ENCODE data around the gene TRIM44.
"Not testable (repeated sequence)": the region's sequence is repeated elsewhere in the genome, so short reads cannot be mapped to it uniquely, and the experiment has no call there.

Gene TRIM44

GRCh38 chr11:35675901-35676610, 13.5 kb downstream of the TRIM44 start:
- no peak for DNase-seq

DNA sequence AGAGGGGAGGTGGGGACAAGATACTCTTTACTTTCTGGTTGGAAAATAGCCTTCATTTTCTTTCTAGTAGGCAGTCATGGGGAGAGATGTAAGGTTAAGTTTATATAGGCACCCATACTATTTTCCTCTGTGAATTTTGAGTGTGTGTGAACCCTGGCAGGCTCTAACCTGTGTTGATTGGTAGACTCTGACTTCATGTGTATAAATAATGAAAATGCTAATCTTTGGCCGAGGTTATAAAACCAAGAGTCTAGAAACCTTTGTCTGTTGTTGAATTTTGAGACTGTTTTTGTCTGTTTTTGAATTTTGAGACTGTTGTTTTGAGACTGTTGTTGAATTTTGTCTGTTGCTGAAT, 14.0 kb downstream of the TRIM44 start:
- no peak for DNase-seq

- no peak for DNase-seq
Observed at GRCh38 chr11:35677904-35678303, 15.3 kb downstream of the TRIM44 start.

GRCh38 chr11:35678471-35678870, 15.9 kb downstream of the TRIM44 start:
- DNase-seq, result no peak

GRCh38 chr11:35678975-35679374, 16.4 kb downstream of the TRIM44 start:
- DNase-seq, result no peak

GRCh38 chr11:35680506-35680905, 17.9 kb downstream of the TRIM44 start:
- DNase-seq, result no peak

DNA sequence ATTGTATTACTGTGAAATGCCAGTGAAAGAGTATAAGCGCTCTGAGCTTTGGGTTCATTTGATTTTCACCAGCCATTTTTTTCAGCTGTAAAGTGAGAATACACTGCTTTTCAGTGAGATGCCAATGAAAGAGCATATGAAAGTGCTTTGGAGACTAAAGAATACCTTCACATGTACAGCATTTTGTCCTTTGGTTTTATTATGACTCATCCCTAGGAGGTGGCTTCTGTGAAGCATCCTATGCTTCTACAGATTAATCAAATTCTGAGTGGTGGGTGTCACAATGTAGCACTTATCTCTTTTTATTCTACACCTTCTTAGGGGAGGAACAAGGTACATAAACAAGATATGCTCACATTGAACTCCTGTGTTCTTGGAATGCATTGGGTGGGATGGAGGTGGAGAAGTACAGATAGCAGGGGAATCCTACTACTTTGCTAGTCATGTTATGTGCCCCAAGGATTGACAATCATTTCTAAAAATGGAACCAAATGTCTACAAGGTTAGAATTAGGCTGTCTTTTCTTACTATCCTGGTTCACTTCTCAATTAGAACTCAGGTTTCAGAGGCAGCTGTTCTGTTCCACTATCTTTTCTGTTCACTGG, 18.7 kb downstream of the TRIM44 start:
- no peak for DNase-seq

- no peak for DNase-seq
Observed at GRCh38 chr11:35682230-35683173, 19.9 kb downstream of the TRIM44 start.

GRCh38 chr11:35683728-35684339, 21.3 kb downstream of the TRIM44 start:
- no peak for DNase-seq

GRCh38 chr11:35688023-35688422, 25.4 kb downstream of the TRIM44 start:
- DNase-seq, result no peak

- no peak for DNase-seq
Observed at GRCh38 chr11:35689081-35689996, 26.8 kb downstream of the TRIM44 start.

- DNase-seq, result no peak
Observed at GRCh38 chr11:35702126-35702525, 39.6 kb downstream of the TRIM44 start.

- no peak for DNase-seq
Observed at GRCh38 chr11:35709376-35709775, 46.8 kb downstream of the TRIM44 start.

- DNase-seq, result no peak
Observed at GRCh38 chr11:35711173-35711910, 48.8 kb downstream of the TRIM44 start.

GRCh38 chr11:35711924-35712323, 49.3 kb downstream of the TRIM44 start:
- no peak for DNase-seq

- no peak for DNase-seq
Observed at GRCh38 chr11:35712533-35712932, 50.0 kb downstream of the TRIM44 start.

- no peak for DNase-seq
Observed at GRCh38 chr11:35714882-35715627, 52.5 kb downstream of the TRIM44 start.

DNA sequence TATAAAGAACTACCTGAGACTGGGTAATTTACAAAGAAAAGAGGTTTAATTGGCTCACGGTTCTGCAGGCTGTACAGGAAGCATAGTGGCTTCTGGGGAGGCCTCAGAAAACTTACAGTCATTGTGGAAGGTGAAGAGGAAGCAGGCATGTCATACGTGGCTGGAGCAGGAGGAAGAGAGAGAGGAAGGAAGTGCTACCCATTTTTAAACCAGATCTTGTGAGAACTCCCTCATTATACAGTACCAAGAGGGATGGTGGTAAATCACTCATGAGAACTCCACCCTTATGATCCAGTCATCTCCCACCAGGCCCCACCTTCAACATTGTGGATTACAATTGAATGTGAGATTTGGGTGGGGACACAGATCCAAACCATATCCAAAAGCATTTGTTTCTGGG, 53.1 kb downstream of the TRIM44 start:
- DNase-seq, result not testable (repeated sequence)

DNA sequence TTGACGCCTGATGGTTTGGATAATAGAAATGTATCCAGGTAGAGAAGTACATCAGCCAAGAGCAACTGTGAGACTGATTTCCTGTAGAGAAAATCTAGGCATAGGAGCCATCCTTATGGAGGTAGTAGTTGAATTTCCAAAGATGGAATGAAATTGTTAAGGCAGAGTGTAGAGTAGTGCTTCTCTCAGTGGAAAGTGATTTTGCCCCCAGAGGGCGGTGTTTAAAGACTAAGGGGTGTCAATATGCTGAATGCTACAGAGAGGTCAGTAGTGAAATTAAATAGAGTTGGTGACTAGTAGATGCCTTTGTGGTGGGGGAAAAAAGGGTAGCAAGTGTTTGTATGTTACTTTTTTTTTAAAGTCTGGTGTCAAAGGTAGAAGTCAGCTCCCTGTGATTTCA, 54.5 kb downstream of the TRIM44 start:
- DNase-seq, result no peak

DNA sequence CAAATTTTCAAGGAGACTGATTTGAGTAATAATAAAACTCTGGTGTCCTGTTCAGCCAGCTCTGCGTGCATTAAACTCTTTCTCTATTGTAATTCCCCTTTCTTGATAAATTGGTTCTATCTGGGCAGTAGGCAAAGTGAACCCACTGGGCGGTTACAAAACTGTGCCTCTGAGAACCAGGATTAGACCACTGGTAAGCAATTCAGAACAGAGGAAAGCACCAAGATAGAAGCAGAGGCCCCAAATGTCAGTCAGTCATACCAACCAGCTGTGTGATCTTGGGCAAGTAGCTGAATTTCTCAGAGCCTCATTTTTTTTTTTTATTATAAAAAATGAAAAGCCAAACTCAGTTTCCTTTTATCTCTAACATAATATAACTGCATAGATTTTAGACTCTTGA, 54.9 kb downstream of the TRIM44 start:
- no peak for DNase-seq

Data from activated CD4-positive, alpha-beta T cell treated with anti-CD3 and anti-CD28 coated beads for 1 hour (primary cell).